Measurements from ENCODE around the gene ZMIZ1.

Gene ZMIZ1

DNA sequence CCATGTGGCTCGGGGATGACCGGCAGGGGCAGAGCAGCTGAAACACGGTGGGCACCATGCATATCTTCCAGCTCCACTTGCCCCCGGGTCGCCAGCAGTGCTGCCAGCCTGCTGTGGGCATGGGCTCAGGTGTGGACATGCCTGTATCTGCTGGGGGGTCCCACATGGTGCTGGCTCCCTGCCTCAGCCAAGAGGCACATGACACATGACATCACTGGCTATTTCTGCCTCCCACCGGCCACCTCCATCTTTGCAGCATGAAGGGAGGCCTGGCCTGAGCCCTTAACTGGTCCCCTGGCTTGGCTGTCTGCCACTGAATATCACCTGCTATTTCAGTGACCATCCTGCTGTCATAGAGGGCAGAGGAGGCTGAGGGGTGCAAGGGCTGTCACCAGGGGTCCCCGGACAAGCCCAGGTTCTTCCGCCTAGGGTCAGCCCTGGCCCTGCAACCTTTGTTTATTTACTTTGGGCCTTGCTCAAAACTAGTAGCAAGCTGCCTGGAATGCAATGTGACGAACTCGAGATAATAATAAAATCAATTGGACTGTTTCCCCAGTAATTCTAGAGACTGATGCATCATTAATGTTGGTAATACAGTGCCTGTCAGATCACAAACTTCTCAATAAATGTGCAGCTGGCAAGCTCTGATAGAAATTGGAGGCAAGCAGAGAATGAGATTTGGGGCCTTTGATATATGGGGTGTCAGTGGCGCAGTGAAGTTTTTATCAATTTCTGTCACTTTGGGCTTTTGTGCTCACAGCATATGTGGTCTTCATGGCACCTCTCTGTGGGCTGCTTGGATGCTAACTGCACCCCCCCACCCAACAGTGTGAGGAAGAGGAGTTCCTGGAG, 28.5 kb downstream of the ZMIZ1 start:
- DNase-seq (ENCODE audit: low spot score): peak; percentile 63

- DNase-seq (ENCODE audit: low spot score): no peak
These were observed 29.3 kb downstream of the ZMIZ1 start for GRCh38 chr10:79098061-79098460.

- DNase-seq (ENCODE audit: low spot score): no peak
These were observed 29.8 kb downstream of the ZMIZ1 start for GRCh38 chr10:79098596-79099015.

- DNase-seq (ENCODE audit: low spot score): no peak
These were observed 31.2 kb downstream of the ZMIZ1 start for GRCh38 chr10:79099898-79100448.

DNA sequence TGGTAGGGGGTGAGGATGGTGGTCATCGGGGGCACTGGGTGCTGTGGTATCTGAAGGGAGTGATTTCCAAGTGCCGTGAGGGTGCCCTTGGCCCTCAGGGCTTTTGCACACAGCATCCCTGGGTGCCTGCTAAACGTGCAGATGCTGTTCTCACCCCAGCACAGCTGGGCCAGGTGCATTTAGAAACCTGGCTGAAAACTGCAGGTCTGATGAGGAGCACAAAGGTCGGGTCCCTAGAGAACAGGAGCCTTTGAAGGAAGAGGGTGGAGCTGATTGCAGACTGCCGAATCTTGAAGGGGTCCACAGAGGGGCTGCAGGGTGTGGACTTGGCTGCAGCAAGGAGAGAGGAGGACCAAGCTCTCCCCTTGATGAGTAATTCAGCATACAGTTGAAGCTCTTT, 32.0 kb downstream of the ZMIZ1 start:
- no peak for DNase-seq (ENCODE audit: low spot score)

- DNase-seq (ENCODE audit: low spot score): peak; percentile 87
These were observed 33.1 kb downstream of the ZMIZ1 start for GRCh38 chr10:79101560-79102497.

- DNase-seq (ENCODE audit: low spot score): no peak
These were observed 33.7 kb downstream of the ZMIZ1 start for GRCh38 chr10:79102498-79102874.

DNA sequence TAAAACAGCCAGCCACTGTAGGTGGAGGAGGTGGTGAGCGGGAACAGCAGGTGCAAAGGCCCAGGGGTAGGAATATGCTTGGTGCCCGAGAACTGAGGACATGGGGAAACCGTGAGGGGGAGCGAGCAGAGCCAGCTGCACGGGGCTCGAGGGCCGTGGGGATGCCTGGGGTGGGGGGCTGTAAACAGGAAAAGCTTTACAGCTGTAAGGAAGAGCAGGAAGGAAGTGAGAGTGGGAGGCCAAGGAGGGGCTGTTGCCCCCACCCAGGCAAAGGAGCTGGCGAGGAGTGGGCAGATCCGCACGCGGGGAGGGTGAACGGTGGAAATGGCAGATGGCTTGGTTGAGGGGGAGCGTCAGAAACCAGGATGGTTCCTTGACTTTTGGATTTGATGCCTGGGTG, 34.4 kb downstream of the ZMIZ1 start:
- no peak for DNase-seq (ENCODE audit: low spot score)

- DNase-seq (ENCODE audit: low spot score): no peak
These were observed 34.8 kb downstream of the ZMIZ1 start for GRCh38 chr10:79103585-79103984.

- DNase-seq (ENCODE audit: low spot score): no peak
These were observed 36.5 kb downstream of the ZMIZ1 start for GRCh38 chr10:79105150-79105739.

DNA sequence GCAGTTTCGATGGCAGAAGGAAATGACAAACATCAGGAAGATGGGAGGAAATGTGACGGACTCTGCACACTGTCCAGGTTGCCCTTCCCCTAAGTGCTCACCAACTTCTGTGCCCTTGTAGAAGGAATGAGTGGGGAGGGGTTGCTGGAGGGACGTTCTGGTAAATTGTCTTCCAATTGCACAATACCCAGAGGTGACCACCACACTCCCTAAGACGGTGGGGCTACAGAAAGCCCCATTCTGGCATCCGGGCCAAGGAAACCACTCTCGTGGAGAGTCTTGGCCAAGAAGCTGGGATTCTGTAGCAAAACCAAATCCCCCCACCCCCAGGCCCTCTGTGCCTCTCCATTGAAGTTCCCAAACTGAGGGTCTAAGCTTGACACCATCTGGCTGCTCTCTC, 37.1 kb downstream of the ZMIZ1 start:
- DNase-seq (ENCODE audit: low spot score): no peak

DNA sequence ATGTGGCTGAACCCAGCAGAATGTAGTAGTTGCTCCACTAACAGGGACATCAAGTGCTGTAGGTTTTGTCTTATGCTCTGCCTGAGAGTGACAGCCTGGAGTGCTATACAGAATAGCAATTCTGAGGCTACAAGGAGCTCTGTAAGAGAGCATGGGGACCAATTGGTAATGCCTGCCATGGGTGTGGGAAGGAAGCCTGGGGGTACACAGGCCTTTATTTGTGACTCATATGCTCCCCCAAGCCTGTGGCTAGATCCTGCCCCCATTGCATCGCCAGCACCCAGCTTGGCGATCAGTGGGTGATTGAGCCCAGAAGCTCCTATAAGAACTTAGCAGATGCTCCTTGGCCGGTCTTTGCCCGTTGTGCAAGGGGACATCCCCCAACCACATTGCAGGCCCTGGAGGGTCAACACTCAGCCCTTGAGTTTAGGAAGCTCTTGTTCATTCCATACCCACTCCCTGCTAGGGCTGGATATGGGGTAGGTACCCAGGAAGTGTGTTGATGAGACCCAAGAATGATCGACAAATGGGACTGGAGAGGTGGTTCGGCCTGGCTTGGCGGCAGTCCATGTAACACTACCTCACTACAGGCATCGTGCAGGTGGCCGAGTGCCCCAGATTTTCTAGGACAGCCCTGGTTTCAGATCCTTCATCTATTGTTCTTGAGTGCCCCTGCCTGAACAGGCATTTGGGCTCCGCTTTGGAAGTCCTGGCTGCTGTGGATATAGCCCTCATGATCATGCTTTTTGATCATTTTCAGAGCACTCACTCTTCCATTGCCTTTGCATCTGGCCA, 37.7 kb downstream of the ZMIZ1 start:
- DNase-seq (ENCODE audit: low spot score): no peak

- no peak for DNase-seq (ENCODE audit: low spot score)
These were observed 39.0 kb downstream of the ZMIZ1 start for GRCh38 chr10:79107736-79108264.

- DNase-seq (ENCODE audit: low spot score): no peak
These were observed 40.0 kb downstream of the ZMIZ1 start for GRCh38 chr10:79108728-79109127.

GRCh38 chr10:79111427-79111826, 42.7 kb downstream of the ZMIZ1 start:
- no peak for DNase-seq (ENCODE audit: low spot score)

DNA sequence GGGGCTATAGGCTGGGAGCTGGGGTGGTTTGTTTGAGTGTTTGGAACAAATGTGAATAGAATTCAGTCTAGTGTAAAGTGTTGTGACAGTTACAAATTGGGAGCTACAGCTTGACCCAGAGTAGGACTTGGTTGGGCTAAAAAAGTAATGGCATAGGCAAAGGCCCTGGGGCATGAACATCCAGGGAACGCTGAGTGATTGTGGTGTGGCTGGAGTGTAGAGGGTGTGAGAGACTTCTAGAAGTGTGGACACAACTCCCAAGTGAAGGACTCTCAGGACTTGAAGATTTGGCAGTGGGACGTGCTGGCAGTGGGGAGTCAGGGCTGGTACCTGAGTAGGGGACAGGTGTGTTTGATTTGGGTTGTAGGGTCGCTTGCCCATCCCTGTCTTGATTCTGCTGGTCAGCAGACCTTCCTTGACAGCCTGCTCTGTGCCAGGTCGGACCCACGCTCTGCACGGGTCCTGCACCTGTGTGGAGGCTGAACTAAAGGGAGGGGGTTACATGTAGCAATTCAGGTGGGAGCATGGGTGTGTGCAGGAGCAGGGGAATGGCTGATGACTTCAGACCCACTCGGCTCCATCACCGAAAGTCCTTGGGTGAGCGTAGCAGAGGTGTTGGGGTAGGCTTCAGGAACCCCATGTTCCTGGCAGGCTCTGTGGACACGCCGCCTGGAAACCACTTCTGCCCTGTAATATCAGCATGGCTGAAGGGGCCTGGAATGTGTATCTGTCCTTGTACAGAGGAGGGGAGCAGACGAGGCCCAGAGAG, 43.3 kb downstream of the ZMIZ1 start:
- no peak for DNase-seq (ENCODE audit: low spot score)

- peak; percentile 83 for DNase-seq (ENCODE audit: low spot score)
These were observed 44.2 kb downstream of the ZMIZ1 start for GRCh38 chr10:79112881-79113431.

GRCh38 chr10:79113827-79114226, 45.1 kb downstream of the ZMIZ1 start:
- DNase-seq (ENCODE audit: low spot score): no peak

DNA sequence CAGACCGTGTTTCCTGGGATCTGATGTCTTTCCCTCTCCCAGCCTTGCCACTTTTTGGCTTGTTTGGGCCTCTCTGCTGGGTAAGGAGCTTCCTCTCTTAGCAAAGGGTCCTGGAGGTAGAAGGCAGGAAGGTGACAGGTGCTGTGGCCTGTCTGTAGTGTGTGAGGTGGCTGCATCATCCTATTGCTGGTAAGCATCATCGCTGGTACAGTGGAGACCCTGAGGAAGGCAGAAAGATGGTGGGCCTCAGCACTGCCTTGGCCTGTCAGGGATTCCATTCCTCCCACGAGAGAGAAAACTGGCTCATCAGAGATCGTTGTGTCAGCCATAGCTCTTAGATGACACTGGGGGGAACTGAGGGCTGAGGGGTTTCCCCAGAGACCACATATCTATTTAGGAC, 46.5 kb downstream of the ZMIZ1 start:
- no peak for DNase-seq (ENCODE audit: low spot score)

DNA sequence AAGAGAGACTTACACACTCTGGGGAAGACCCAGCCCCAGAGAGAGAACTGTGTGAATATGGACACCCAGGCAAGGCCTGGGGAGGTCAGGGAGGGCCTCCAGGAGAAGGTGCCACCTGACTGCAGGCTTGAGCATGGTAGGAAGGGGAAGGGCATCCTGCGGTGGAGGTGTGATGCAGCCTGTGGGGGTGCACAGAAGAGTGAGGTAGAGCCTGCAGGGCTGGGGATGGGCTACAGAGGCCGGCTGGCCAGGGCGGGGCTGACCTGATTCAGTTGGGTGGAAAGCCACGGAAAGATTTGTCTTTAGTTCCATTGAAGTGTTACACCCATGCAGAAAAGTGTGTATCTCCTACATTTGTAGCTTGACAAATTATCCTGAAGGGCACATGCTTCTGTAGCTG, 47.6 kb downstream of the ZMIZ1 start:
- DNase-seq (ENCODE audit: low spot score): no peak

All from hepatic stellate cell (primary cell).